Measurements from ENCODE around the gene ARHGAP22. TPM values are rescaled to one million over a fixed set of nuclear protein-coding genes. Genes with fewer than 3 reads are reported as not detected.

Gene ARHGAP22
- total RNA-seq, 4 donors from 2014 or later = 0.26 to 3.6 (median 3.0) TPM; not detected in 1

DNA sequence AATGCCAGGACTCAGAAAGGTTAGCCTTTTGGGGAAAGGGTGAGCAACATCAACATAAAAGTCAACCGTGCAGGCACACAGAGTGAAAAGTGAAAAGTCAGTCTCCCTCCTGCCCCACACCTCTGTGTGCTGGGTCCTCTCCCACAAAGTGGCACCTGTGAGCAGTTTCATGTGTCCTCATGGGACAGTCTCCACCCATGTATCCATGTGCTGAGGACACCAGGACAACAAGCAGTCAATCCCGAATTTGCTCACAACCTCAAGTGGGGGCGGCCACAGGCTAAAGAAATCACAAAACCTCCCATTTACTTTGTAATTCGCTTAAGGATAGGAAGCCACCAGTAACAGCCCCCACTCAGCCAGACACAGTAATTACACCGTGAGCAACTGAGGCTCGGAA lies 97.4 kb downstream of the ARHGAP22 start:
- Histone ChIP-seq H3K4me3 (no peak overlapping the region), H3K27me3 (no peaks in the 10 kb centered on the region)
- intact Hi-C loops (cut with DNase I; ENCODE audit: low total_unique reads) = no loop called here

DNA sequence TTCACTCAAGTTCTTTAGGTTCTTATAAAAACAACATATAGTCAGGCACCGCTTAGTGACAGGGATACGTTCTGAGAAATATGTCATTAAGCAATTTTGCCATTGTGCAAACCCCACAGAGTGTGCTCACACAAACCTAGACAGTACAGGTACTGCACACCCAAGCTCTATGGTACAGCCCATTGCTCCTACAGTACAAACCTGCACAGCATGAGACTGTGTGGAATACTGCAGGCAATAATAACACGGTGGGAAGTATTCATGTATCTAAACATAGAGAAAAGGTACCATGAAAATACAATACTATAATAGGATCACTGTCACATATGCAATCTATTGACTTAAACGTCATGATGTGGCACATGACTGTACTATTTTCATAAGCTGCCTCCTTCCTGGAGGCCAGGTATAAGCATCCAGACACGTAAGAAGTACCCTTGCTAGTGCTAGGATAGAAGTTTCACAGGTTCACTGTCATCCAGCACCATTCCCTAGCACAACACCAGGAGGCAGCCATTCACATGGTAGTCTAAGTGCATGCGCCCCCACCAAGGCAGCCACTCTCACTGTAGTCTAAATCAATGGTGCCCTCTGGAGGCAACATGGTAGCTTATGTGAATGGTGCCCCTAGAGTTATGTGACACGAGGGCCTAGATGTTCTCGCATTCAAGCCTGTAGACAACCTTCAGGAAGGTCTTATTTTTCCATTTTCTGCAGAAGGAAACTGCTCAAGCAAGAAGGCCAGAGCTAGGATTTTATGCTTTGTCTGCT lies 98.5 kb downstream of the ARHGAP22 start:
- no peaks in the 10 kb centered on the region for H3K9me3 ChIP-seq
- H3K4me1 ChIP-seq = no peaks in the 10 kb centered on the region
- H3K27ac ChIP-seq = no peak overlapping the region
- TF ChIP-seq, protein P1, sequence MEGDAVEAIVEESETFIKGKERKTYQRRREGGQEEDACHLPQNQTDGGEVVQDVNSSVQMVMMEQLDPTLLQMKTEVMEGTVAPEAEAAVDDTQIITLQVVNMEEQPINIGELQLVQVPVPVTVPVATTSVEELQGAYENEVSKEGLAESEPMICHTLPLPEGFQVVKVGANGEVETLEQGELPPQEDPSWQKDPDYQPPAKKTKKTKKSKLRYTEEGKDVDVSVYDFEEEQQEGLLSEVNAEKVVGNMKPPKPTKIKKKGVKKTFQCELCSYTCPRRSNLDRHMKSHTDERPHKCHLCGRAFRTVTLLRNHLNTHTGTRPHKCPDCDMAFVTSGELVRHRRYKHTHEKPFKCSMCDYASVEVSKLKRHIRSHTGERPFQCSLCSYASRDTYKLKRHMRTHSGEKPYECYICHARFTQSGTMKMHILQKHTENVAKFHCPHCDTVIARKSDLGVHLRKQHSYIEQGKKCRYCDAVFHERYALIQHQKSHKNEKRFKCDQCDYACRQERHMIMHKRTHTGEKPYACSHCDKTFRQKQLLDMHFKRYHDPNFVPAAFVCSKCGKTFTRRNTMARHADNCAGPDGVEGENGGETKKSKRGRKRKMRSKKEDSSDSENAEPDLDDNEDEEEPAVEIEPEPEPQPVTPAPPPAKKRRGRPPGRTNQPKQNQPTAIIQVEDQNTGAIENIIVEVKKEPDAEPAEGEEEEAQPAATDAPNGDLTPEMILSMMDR (IDR thresholded peaks at IDR 0.05) = no peak
- no peak for TF ChIP-seq POLR2A (IDR thresholded peaks at IDR 0.05)
- H3K27me3 ChIP-seq = no peaks in the 10 kb centered on the region
- H3K36me3 ChIP-seq = no peaks in the 10 kb centered on the region
- no peak overlapping the region for H3K4me3 ChIP-seq
- no peak for DNase-seq
- intact Hi-C loops (cut with DNase I; ENCODE audit: low total_unique reads) = no loop called here

More for the DNA sequence above, 97.4 kb downstream of the ARHGAP22 start:
- H3K4me1 ChIP-seq = no peaks in the 10 kb centered on the region
- no peaks in the 10 kb centered on the region for H3K9me3 ChIP-seq
- no peaks in the 10 kb centered on the region for H3K36me3 ChIP-seq
- TF ChIP-seq POLR2A (IDR thresholded peaks at IDR 0.05) = no peak
- TF ChIP-seq, protein P1 (IDR thresholded peaks at IDR 0.05) = no peak
- H3K27ac ChIP-seq = no peak overlapping the region
- no peak for DNase-seq

DNA sequence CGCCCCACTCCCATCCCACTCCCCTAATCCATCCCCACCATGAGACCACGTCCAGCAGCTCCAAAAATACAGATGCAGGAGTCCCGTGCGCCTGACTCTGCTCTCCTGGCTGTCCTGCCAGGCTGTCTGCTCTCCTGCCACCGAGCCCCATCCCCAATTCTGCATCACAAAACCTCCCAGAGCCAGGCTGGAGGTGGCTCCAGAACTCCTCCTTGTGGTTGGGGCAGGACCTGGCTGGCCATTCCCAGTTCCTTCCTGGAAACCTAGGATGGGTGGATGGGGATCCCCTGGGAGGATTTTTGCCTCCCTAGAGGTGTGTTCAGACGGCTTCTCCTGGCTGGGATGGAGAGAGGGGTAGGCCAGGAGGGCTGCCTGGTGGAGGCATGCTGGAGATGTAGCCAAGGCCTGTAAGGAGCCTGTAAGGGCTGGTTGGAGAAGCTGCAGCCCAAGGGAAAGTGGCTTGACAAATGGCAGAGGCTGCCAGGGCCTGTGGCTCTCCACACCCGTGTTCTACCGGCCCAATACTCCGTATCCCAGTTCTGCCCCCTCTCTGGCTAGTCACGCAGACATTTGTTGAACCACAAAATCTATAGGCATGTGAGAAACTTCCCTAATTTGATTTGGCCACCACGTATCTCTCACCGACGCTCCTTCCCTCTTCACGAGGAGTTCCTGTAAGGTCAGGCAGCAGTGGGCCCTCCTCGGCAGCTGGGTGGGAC lies 99.3 kb downstream of the ARHGAP22 start:
- no peak overlapping the region for H3K4me3 ChIP-seq
- no peaks in the 10 kb centered on the region for H3K27me3 ChIP-seq
- intact Hi-C loops (cut with DNase I; ENCODE audit: low total_unique reads) = no loop called here
- no peak for DNase-seq
- H3K27ac ChIP-seq = no peak overlapping the region
- no peak for TF ChIP-seq POLR2A (IDR thresholded peaks at IDR 0.05)
- TF ChIP-seq, protein P1 (IDR thresholded peaks at IDR 0.05) = no peak
- H3K36me3 ChIP-seq = no peaks in the 10 kb centered on the region
- H3K9me3 ChIP-seq = no peaks in the 10 kb centered on the region
- H3K4me1 ChIP-seq = no peaks in the 10 kb centered on the region

DNA sequence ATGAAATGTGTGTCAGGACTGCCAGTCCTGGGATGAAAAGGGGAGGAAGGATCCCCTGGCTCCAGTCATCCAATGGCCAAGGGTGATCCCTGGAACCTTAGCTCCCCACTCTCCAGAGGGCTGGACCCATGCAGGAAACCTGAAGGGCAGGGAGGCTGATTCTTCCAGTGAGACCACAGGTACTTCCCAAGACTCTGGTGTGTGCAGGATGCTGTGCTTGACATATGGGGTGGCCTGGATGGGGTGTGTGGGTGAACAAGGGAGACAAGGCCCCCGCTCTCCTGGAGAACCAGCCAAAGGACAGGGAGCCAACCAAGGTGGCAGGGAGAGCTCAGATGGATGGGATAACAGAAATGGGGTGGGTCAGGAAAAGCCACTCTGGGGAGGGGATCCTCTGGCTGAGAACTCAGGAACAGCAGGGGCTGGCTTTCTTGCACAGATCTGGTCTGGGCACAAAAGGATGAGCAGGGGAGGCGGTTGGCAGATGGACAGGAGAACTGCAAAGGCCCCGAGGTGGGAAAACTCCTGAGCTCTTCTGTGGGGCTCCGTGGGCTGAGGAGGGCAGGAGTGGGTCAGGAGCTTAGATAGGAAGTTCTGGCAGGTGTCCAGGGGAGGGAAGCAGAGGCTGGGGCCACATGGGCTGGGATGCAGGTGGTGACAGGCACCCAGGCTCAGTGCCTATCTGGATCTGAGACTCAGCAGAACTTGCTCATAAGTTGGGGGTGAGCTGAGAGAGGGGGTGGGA lies 100.6 kb downstream of the ARHGAP22 start:
- intact Hi-C loops (cut with DNase I; ENCODE audit: low total_unique reads) = no loop called here
- Histone ChIP-seq H3K36me3 (no peaks in the 10 kb centered on the region), H3K9me3 (no peaks in the 10 kb centered on the region), H3K4me1 (no peaks in the 10 kb centered on the region), H3K27ac (no peak overlapping the region), H3K4me3 (no peak overlapping the region), H3K27me3 (no peaks in the 10 kb centered on the region)
- TF ChIP-seq, protein P1 (IDR thresholded peaks at IDR 0.05) = no peak
- no peak for TF ChIP-seq POLR2A (IDR thresholded peaks at IDR 0.05)
- DNase-seq = no peak
